Omental fat pad (tissue), 4 donors: ENCODE measurements around the gene ANAPC7. TPM values are rescaled to one million over a fixed set of nuclear protein-coding genes. Genes with fewer than 3 reads are reported as not detected.

ENCODE experiments used
- ATAC-seq: fragments of 150-250 bp; one replicate; pipeline ENCODE4 v1.9.1; 2016; ENCODE audit warnings: mild to moderate bottlenecking, moderate library complexity; ENCODE audit not compliant: low FRiP score
- DNase-seq: peaks from one replicate; pipeline ENCODE4 v3.0.0-alpha.2; 2019; ENCODE audit warnings: low spot score
- CTCF ChIP-seq, 3 donors: fragments of 450-650 bp; IDR thresholded peaks; one replicate each; pipeline ENCODE4 v1.5.1; 2016 to 2017; ENCODE audit warnings: antibody characterized with exemption in 3 of 3, mild to moderate bottlenecking in 3 of 3, moderate library complexity in 2 of 3
- total RNA-seq, 4 donors: library from RNA; depleted of rRNA; stranded (reverse); fragments of >200 nt; gene quantifications; one replicate each; pipeline ENCODE4 v1.1.0, GENCODE V29; 2016

ANAPC7 gene
- total RNA-seq, 4 donors from 2014 or later = 34.6 to 54.8 (median 48.9) TPM

GRCh38 chr12:110351119-110351518 lies 52.4 kb downstream of the ANAPC7 start:
- no peak for ATAC-seq
- no peak for TF ChIP-seq CTCF (IDR thresholded peaks at IDR 0.05)
- DNase-seq = no peak

- no peak for ATAC-seq
- no peak for DNase-seq
- TF ChIP-seq CTCF (IDR thresholded peaks at IDR 0.05) = no peak
Measured at GRCh38 chr12:110349514-110350151, 53.9 kb downstream of the ANAPC7 start.

- no peak for TF ChIP-seq CTCF (IDR thresholded peaks at IDR 0.05)
- no peak for ATAC-seq
- DNase-seq = no peak
Measured at GRCh38 chr12:110349096-110349495, 54.4 kb downstream of the ANAPC7 start.

GRCh38 chr12:110348431-110349059 lies 55.0 kb downstream of the ANAPC7 start:
- no peak for ATAC-seq
- TF ChIP-seq CTCF (IDR thresholded peaks at IDR 0.05) = no peak
- DNase-seq = no peak

GRCh38 chr12:110347767-110348166 lies 55.7 kb downstream of the ANAPC7 start:
- no peak for DNase-seq
- ATAC-seq = no peak
- TF ChIP-seq CTCF (IDR thresholded peaks at IDR 0.05) = no peak

GRCh38 chr12:110345963-110346362 lies 57.5 kb downstream of the ANAPC7 start:
- no peak for ATAC-seq
- no peak for TF ChIP-seq CTCF (IDR thresholded peaks at IDR 0.05)
- no peak for DNase-seq

GRCh38 chr12:110345176-110345661 lies 58.3 kb downstream of the ANAPC7 start:
- no peak for DNase-seq
- TF ChIP-seq CTCF (IDR thresholded peaks at IDR 0.05) = no peak
- ATAC-seq = no peak
